ENCODE data around the gene RAD51AP2.
"Not testable (repeated sequence)": the region's sequence is repeated elsewhere in the genome, so short reads cannot be mapped to it uniquely, and the experiment has no call there.

The RAD51AP2 gene

GRCh38 chr2:17538022-17538843, 20.0 kb upstream of the RAD51AP2 start:
- DNase-seq (ENCODE audit: low read depth in 2 of 2) = no peak

- DNase-seq (ENCODE audit: low read depth in 2 of 2) = no peak
Observed at GRCh38 chr2:17536416-17536815, 18.2 kb upstream of the RAD51AP2 start.

- no peak for DNase-seq (ENCODE audit: low read depth in 2 of 2)
Observed at GRCh38 chr2:17533546-17533945, 15.3 kb upstream of the RAD51AP2 start.

GRCh38 chr2:17529771-17530170, 11.5 kb upstream of the RAD51AP2 start:
- no peak for DNase-seq (ENCODE audit: low read depth in 2 of 2)

GRCh38 chr2:17522303-17522702, 4.1 kb upstream of the RAD51AP2 start:
- DNase-seq (ENCODE audit: low read depth in 2 of 2) = no peak

GRCh38 chr2:17521621-17522020, 3.4 kb upstream of the RAD51AP2 start:
- DNase-seq (ENCODE audit: low read depth in 2 of 2) = no peak

- DNase-seq (ENCODE audit: low read depth in 2 of 2) = no peak
Observed at GRCh38 chr2:17520761-17521160, 2.5 kb upstream of the RAD51AP2 start.

- no peak for DNase-seq (ENCODE audit: low read depth in 2 of 2)
Observed at GRCh38 chr2:17519486-17519885, 1.2 kb upstream of the RAD51AP2 start.

- DNase-seq (ENCODE audit: low read depth in 2 of 2) = no peak
Observed at GRCh38 chr2:17517481-17518211, 594 bp downstream of the RAD51AP2 start.

GRCh38 chr2:17515652-17516051, 2.6 kb downstream of the RAD51AP2 start:
- no peak for DNase-seq (ENCODE audit: low read depth in 2 of 2)

GRCh38 chr2:17506736-17507616, 11.3 kb downstream of the RAD51AP2 start:
- no peak for DNase-seq (ENCODE audit: low read depth in 2 of 2)

GRCh38 chr2:17497718-17498117, 20.5 kb downstream of the RAD51AP2 start:
- DNase-seq (ENCODE audit: low read depth in 2 of 2) = no peak

GRCh38 chr2:17495590-17495989, 22.6 kb downstream of the RAD51AP2 start:
- no peak for DNase-seq (ENCODE audit: low read depth in 2 of 2)

- DNase-seq (ENCODE audit: low read depth in 2 of 2) = not testable (repeated sequence)
Observed at GRCh38 chr2:17490165-17490564, 28.1 kb downstream of the RAD51AP2 start.

GRCh38 chr2:17488610-17489009, 29.6 kb downstream of the RAD51AP2 start:
- DNase-seq (ENCODE audit: low read depth in 2 of 2) = not testable (repeated sequence)

- no peak for DNase-seq (ENCODE audit: low read depth in 2 of 2)
Observed at GRCh38 chr2:17483496-17483895, 34.7 kb downstream of the RAD51AP2 start.

- DNase-seq (ENCODE audit: low read depth in 2 of 2) = no peak
Observed at GRCh38 chr2:17482651-17483050, 35.6 kb downstream of the RAD51AP2 start.

- DNase-seq (ENCODE audit: low read depth in 2 of 2) = no peak
Observed at GRCh38 chr2:17479875-17480274, 38.4 kb downstream of the RAD51AP2 start.

GRCh38 chr2:17476830-17477229, 41.4 kb downstream of the RAD51AP2 start:
- no peak for DNase-seq (ENCODE audit: low read depth in 2 of 2)

GRCh38 chr2:17476064-17476463, 42.2 kb downstream of the RAD51AP2 start:
- no peak for DNase-seq (ENCODE audit: low read depth in 2 of 2)

- DNase-seq (ENCODE audit: low read depth in 2 of 2) = no peak
Observed at GRCh38 chr2:17475286-17475685, 43.0 kb downstream of the RAD51AP2 start.

- DNase-seq (ENCODE audit: low read depth in 2 of 2) = no peak
Observed at GRCh38 chr2:17471979-17472378, 46.3 kb downstream of the RAD51AP2 start.

Measured in stimulated activated CD4-positive, alpha-beta T cell treated with anti-CD3 and anti-CD28 coated beads, Interleukin-1b, Interleukin-23, amount 100 ng/mL, for 1 hour (primary cell).